Endothelial cell of umbilical vein (primary cell): ENCODE results near the gene PRR5. TPM values are rescaled to one million over a fixed set of nuclear protein-coding genes. Genes with fewer than 3 reads are reported as not detected.

Experiments used
- BruUV-seq: library from RNA; stranded (reverse); fragments of 400-500 nt; replicated peaks from 2 replicates; lab custom pipeline; 2021; lab: Mats Ljungman, UMichigan
- CTCF ChIA-PET: fragments of 300-600, 350-600 bp; sonication (Branson Sonifier 250); formaldehyde crosslinking; loops from one replicate; lab custom pipeline; 2021; ENCODE audit warnings: antibody characterized with exemption, inconsistent platforms; lab: Charles Lee
- POLR2A ChIA-PET: fragments of 300-600, 350-600 bp; sonication (Branson Sonifier 250); formaldehyde crosslinking; loops from one replicate; lab custom pipeline; 2021; ENCODE audit warnings: antibody characterized with exemption, inconsistent platforms; lab: Charles Lee
- DNase-seq: peaks from one replicate; pipeline ENCODE4 v3.0.0-alpha.2; 2011; ENCODE audit warnings: low read depth, low spot score
- FAIRE-seq: peaks from 2 replicates; lab custom pipeline; 2011; peaks lifted over from hg19 to GRCh38; lab: Jason Lieb, UNC
- H2AFZ ChIP-seq: 2 replicates; pipeline ENCODE4 v1.6.0; 2012; ENCODE audit warnings: low read depth, low read length, control low read depth, inconsistent platforms
- H3K27ac ChIP-seq: 2 replicates; pipeline ENCODE4 v1.5.1; 2011; ENCODE audit warnings: low read depth, mild to moderate bottlenecking, control low read depth, low read length, moderate library complexity; ENCODE audit not compliant: insufficient read depth
- H3K27me3 ChIP-seq, 2 experiments: 2 replicates each; pipeline versions ENCODE4 v1.6.0 to v1.6.1; 2011; ENCODE audit warnings: low read length in 2 of 2, mixed read lengths in 1 of 2; ENCODE audit not compliant: control insufficient read depth in 2 of 2, insufficient read depth in 2 of 2
- H3K36me3 ChIP-seq, 2 experiments: 2 replicates in 1 of 2; 3 replicates in 1 of 2; pipeline ENCODE4 v1.5.1; 2011; ENCODE audit warnings: low read length in 2 of 2, mild to moderate bottlenecking in 1 of 2, moderate library complexity in 1 of 2; ENCODE audit not compliant: control insufficient read depth in 2 of 2, insufficient read depth in 2 of 2; ENCODE audit errors: extremely low read depth in 1 of 2
- H3K4me1 ChIP-seq: 3 replicates; pipeline ENCODE4 v1.5.1; 2011; ENCODE audit warnings: mild to moderate bottlenecking, low read length; ENCODE audit not compliant: control insufficient read depth, insufficient read depth; ENCODE audit errors: extremely low read depth
- H3K4me2 ChIP-seq: 2 replicates; pipeline ENCODE4 v1.6.1; 2011; ENCODE audit warnings: low read length, control low read depth, mixed read lengths; ENCODE audit not compliant: insufficient read depth
- H3K4me3 ChIP-seq, 3 experiments: fragments of 200-600 bp in 1 of 3; sonication (generic), shearing (Covaris generic) in 1 of 3; replicated peaks in 1 of 3; 2 replicates each; pipeline ENCODE4 v1.5.1; 2011 to 2016; ENCODE audit warnings: control low read depth in 3 of 3, low read length in 3 of 3, mild to moderate bottlenecking in 2 of 3, inconsistent platforms in 1 of 3, low read depth in 1 of 3, moderate library complexity in 1 of 3; ENCODE audit not compliant: insufficient read depth in 1 of 3
- H3K79me2 ChIP-seq: 2 replicates; pipeline ENCODE4 v1.6.0; 2012; ENCODE audit warnings: low read length, inconsistent platforms; ENCODE audit not compliant: control insufficient read depth, insufficient read depth
- H3K9ac ChIP-seq: replicated peaks from 2 replicates; pipeline ENCODE3; 2011; ENCODE audit warnings: low read length, control low read depth; ENCODE audit not compliant: insufficient read depth; ENCODE audit errors: extremely low read depth
- H3K9me1 ChIP-seq: replicated peaks from 3 replicates; pipeline ENCODE4 v1.6.0; 2011; ENCODE audit warnings: mild to moderate bottlenecking, low read length; ENCODE audit not compliant: control insufficient read depth, insufficient read depth; ENCODE audit errors: extremely low read depth
- H3K9me3 ChIP-seq: replicated peaks from 2 replicates; pipeline ENCODE4 v1.5.1; 2012; ENCODE audit warnings: low read length, inconsistent platforms; ENCODE audit not compliant: control insufficient read depth, insufficient read depth
- H4K20me1 ChIP-seq: replicated peaks from 2 replicates; pipeline ENCODE3; 2011; ENCODE audit warnings: mild to moderate bottlenecking, low read length; ENCODE audit not compliant: control insufficient read depth, insufficient read depth; ENCODE audit errors: extremely low read depth
- CTCF ChIP-seq, 2 donors: IDR thresholded peaks; 1 replicate in 1 of 2; 2 replicates in 1 of 2; pipeline ENCODE4 v1.5.1; 2011; ENCODE audit warnings: low read length in 2 of 2, mild to moderate bottlenecking in 2 of 2, moderate library complexity in 2 of 2, control low read depth in 1 of 2, inconsistent platforms in 1 of 2, low read depth in 1 of 2; ENCODE audit not compliant: insufficient read depth in 1 of 2; ENCODE audit errors: extremely low read depth in 1 of 2
- EZH2 ChIP-seq: IDR thresholded peaks from 2 replicates; pipeline ENCODE4 v1.6.1; 2012; ENCODE audit warnings: borderline replicate concordance, low read depth, mild to moderate bottlenecking, moderate library complexity, low read length, inconsistent platforms; ENCODE audit not compliant: severe bottlenecking
- FOS ChIP-seq: IDR thresholded peaks from 2 replicates; pipeline ENCODE4 v1.6.1; 2011; ENCODE audit warnings: mild to moderate bottlenecking, low read length, moderate library complexity, borderline replicate concordance; ENCODE audit not compliant: insufficient read depth
- GATA2 ChIP-seq: IDR thresholded peaks from 2 replicates; pipeline ENCODE4 v1.7.0; 2011; ENCODE audit warnings: low read depth, mild to moderate bottlenecking, moderate library complexity, mixed read lengths, low read length; ENCODE audit not compliant: insufficient read length, insufficient read depth
- JUN ChIP-seq: IDR thresholded peaks from 2 replicates; pipeline ENCODE4 v1.6.1; 2011; ENCODE audit warnings: borderline replicate concordance, low read depth; ENCODE audit not compliant: insufficient read length, insufficient read depth
- MAX ChIP-seq: IDR thresholded peaks from 2 replicates; pipeline ENCODE4 v1.6.1; 2011; ENCODE audit not compliant: insufficient read depth, insufficient read length
- MYC ChIP-seq: IDR thresholded peaks from one replicate; pipeline ENCODE4 v1.6.1; 2011; ENCODE audit warnings: mild to moderate bottlenecking, low read depth, low read length
- POLR2A ChIP-seq: IDR thresholded peaks from 2 replicates; pipeline ENCODE4 v1.6.1; 2012; ENCODE audit warnings: low read depth, mild to moderate bottlenecking, control low read depth, low read length
- dilution Hi-C: fragments of 300-500 bp; cut with MboI; formaldehyde crosslinking; loops from one replicate; pipeline ENCODE4 v1.15.0; 2019; ENCODE audit warnings: low sequenced_read_pairs; ENCODE audit not compliant: extremely low pct_ligation_motif_present
- intact Hi-C: fragments of 100-400 bp; cut with micrococcal nuclease; formaldehyde crosslinking; loops from one replicate; pipeline ENCODE4 v1.10.0; 2022
- polyA plus RNA-seq, 4 experiments: library from polyadenylated mRNA; depleted of rRNA in 3 of 4; stranded (reverse) in 3 of 4; unstranded in 1 of 4; fragments of >200 nt; gene quantifications; 2 replicates each; pipeline versions ENCODE4 v1.2.1 to v1.2.3, GENCODE V29; 2011 to 2012; ENCODE audit warnings: missing spikeins in 1 of 4
- total RNA-seq: library from RNA; stranded (reverse); gene quantifications from 2 replicates; pipeline ENCODE4 v1.2.3, GENCODE V29; 2021

PRR5 gene
- total and polyA plus RNA-seq, 2 donors (not counting 3 experiments of a cell fraction or from before 2014, with no cell fraction given): 4.3 to 9.0 TPM

DNA sequence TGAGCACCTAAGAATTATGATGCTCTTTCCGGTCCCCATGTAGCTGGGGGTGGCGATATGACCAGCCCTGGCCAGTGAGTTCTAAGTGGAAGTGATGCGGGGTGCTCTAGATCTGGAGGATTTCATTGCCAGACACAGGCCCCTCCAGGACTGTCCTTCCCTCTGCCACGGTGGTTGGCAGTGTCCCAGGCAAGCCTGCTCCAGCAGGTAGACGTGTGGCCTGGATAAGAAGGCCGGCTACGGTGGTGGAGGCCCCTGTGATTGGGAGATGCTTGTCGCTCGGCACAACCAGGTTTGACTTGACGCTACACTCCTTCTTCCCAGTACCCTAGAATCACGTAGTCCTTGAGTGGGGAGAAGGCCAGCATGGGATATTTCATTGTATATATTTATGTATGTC, 41.2 kb downstream of the PRR5 start:
- H3K4me2 ChIP-seq: no peak overlapping the region

More for the DNA sequence above, 41.2 kb downstream of the PRR5 start:
- BruUV-seq: no TSS peak
- ChIA-PET POLR2A (no interaction called here), CTCF (interaction anchor here (0.9 kb wide), 1 partner anchor 59 kb away, joined by 6 read pairs; no protein-coding TSS in a partner anchor)
- Histone ChIP-seq H3K9me1 (no peaks in the 10 kb centered on the region), H3K4me1 (no peaks in the 10 kb centered on the region), H3K4me3 (no peak overlapping the region), H3K27ac (no peak overlapping the region), H3K9ac (no peak overlapping the region), H3K79me2 (no peaks in the 10 kb centered on the region), H3K9me3 (no peaks in the 10 kb centered on the region), H2AFZ (no peak overlapping the region), H3K27me3 (peaks cover 11 to 12% of the 10 kb centered on the region in 2 experiments), H4K20me1 (no peaks in the 10 kb centered on the region), H3K36me3 (no peaks in the 10 kb centered on the region)
- no peak for FAIRE-seq
- dilution Hi-C loops (no loop called here), intact Hi-C loops (no loop called here)
- DNase-seq: no peak
- TF ChIP-seq GATA2: no peak
- TF ChIP-seq MAX: no peak
- no peak for TF ChIP-seq POLR2A
- no peak for TF ChIP-seq CTCF (IDR thresholded peaks at IDR 0.05; ENCODE audit: extremely low read depth in 1 of 2, insufficient read depth in 1 of 2, low read depth in 1 of 2, low read length in 2 of 2)
- TF ChIP-seq MYC: no peak
- TF ChIP-seq FOS: no peak
- TF ChIP-seq EZH2: no peak
- TF ChIP-seq JUN: no peak
